Measurements from ENCODE around the gene WDR74.

GRCh38 chr11:62852523-62853188 lies 13.3 kb upstream of the WDR74 start:
- TF ChIP-seq CTCF (IDR thresholded peaks at IDR 0.05; ENCODE audit: insufficient read depth, low read length), result no peak
- TF ChIP-seq POLR2AphosphoS5 (IDR thresholded peaks at IDR 0.05; ENCODE audit: low read depth), result no peak
- TF ChIP-seq, protein P1, sequence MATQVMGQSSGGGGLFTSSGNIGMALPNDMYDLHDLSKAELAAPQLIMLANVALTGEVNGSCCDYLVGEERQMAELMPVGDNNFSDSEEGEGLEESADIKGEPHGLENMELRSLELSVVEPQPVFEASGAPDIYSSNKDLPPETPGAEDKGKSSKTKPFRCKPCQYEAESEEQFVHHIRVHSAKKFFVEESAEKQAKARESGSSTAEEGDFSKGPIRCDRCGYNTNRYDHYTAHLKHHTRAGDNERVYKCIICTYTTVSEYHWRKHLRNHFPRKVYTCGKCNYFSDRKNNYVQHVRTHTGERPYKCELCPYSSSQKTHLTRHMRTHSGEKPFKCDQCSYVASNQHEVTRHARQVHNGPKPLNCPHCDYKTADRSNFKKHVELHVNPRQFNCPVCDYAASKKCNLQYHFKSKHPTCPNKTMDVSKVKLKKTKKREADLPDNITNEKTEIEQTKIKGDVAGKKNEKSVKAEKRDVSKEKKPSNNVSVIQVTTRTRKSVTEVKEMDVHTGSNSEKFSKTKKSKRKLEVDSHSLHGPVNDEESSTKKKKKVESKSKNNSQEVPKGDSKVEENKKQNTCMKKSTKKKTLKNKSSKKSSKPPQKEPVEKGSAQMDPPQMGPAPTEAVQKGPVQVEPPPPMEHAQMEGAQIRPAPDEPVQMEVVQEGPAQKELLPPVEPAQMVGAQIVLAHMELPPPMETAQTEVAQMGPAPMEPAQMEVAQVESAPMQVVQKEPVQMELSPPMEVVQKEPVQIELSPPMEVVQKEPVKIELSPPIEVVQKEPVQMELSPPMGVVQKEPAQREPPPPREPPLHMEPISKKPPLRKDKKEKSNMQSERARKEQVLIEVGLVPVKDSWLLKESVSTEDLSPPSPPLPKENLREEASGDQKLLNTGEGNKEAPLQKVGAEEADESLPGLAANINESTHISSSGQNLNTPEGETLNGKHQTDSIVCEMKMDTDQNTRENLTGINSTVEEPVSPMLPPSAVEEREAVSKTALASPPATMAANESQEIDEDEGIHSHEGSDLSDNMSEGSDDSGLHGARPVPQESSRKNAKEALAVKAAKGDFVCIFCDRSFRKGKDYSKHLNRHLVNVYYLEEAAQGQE (IDR thresholded peaks at IDR 0.05; ENCODE audit: insufficient replicate concordance, low read depth), result no peak
